GM06990 (cell line): Measurements from ENCODE around the gene COL5A3.

Source experiments
- DNase-seq: peaks from one replicate; pipeline ENCODE4 v3.0.0-alpha.2; 2011; ENCODE audit not compliant: insufficient read length; ENCODE audit errors: extremely low read depth
- H3K27me3 ChIP-seq: replicated peaks from 2 replicates; pipeline ENCODE4 v1.6.0; 2011; ENCODE audit warnings: low read length; ENCODE audit not compliant: control insufficient read depth, insufficient read depth
- H3K36me3 ChIP-seq: 2 replicates; pipeline ENCODE4 v1.5.1; 2011; ENCODE audit warnings: low read length; ENCODE audit not compliant: control insufficient read depth, insufficient read depth
- H3K4me3 ChIP-seq: replicated peaks from 2 replicates; pipeline ENCODE4 v1.5.1; 2011; ENCODE audit warnings: low read depth, mild to moderate bottlenecking, control low read depth, low read length
- TF ChIP-seq, protein P1 (sequence below): IDR thresholded peaks from 2 replicates; pipeline ENCODE4 v1.5.1; 2011; ENCODE audit warnings: low read length, control low read depth, mild to moderate bottlenecking, inconsistent platforms; ENCODE audit not compliant: insufficient read depth, poor library complexity, severe bottlenecking

COL5A3 gene

DNA sequence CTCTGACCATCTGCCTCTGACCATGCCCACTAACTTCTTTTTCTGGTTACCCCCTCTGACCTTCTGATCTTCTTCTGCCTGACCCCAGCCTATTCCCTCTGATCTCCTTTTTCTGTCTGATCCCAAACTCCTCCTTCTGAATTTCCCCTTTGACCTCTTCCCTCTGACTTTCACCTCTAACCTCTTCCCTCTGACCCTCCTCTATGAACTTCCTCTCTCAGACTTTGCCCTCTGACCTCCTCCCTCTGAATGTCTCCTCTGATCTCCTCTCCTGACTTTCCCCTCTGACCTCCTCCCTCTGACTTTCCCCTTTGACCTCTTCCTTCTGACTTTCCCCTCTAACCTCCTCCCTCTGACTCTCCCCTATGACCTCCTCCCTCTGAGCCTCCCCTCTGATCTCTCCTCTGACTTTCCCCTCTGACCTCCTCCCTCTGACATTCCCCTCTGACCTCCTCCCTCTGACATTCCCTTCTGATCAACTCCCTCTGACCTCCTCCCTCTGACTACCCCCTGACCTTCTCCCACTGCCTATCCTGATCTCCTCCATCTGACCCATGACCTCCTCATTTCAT lies 3.5 kb downstream of the COL5A3 start:
- H3K27me3 ChIP-seq = peaks cover 3% of the 10 kb centered on the region
- no peak overlapping the region for H3K4me3 ChIP-seq
- DNase-seq = no peak
- no peaks in the 10 kb centered on the region for H3K36me3 ChIP-seq
- TF ChIP-seq, protein P1, sequence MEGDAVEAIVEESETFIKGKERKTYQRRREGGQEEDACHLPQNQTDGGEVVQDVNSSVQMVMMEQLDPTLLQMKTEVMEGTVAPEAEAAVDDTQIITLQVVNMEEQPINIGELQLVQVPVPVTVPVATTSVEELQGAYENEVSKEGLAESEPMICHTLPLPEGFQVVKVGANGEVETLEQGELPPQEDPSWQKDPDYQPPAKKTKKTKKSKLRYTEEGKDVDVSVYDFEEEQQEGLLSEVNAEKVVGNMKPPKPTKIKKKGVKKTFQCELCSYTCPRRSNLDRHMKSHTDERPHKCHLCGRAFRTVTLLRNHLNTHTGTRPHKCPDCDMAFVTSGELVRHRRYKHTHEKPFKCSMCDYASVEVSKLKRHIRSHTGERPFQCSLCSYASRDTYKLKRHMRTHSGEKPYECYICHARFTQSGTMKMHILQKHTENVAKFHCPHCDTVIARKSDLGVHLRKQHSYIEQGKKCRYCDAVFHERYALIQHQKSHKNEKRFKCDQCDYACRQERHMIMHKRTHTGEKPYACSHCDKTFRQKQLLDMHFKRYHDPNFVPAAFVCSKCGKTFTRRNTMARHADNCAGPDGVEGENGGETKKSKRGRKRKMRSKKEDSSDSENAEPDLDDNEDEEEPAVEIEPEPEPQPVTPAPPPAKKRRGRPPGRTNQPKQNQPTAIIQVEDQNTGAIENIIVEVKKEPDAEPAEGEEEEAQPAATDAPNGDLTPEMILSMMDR = no peak

DNA sequence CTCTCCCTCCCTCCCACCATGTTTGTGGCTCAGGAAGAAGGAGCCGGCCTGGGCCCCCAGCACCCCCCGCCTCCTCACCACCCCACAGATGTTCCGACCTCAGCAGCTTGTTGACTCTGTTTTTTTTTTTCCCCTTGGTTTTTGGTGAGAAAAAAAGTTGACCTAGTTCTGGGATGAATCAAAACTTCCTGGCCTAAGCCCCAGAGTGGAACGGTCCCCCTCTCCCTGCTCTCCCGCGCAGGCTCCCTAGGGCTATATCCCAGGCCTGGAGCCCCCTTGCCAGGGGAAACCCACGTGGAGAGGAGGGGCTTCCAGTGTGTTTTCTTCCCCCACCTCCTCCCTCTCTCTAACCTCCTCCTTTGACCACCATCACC lies 4.0 kb downstream of the COL5A3 start:
- Histone ChIP-seq H3K27me3 (peaks cover 3% of the 10 kb centered on the region), H3K36me3 (no peaks in the 10 kb centered on the region), H3K4me3 (no peak overlapping the region)
- TF ChIP-seq, protein P1 = no peak
- no peak for DNase-seq

DNA sequence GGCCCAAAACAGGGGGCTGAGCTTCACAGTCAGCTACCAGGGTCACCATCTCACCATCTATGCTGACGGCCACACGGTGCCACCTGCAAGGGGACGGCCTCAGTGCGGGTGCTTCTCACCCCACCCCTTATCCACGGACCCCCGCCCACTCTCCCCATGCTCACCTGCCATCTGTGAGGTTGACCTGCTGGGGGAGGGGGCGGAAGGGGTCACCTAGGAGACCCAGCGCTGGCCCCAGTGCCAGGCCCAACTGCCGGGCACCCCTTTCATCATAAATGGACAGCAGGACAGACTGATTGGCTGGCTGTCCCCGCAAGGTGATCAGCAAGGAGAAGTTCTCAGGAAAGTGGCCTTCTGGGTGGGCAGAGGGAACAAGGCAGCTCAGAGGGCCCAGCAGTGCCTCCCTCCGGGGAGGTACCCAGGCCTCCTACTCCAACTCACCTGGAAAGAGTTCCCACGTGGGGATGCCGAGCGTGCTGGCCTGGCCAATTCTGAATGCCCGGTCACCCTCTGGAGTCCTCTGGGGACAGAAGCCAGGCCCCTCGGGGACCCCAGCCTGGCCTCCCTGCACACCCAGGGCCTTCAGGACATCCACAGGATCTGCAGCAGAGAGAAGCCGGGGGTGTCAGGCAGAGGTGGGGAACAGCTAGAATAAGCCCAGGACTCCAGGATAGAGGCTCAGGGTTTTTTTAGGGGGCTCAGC lies 4.5 kb downstream of the COL5A3 start:
- Histone ChIP-seq H3K4me3 (no peak overlapping the region), H3K27me3 (peaks cover 3% of the 10 kb centered on the region), H3K36me3 (no peaks in the 10 kb centered on the region)
- no peak for DNase-seq
- TF ChIP-seq, protein P1 = no peak

DNA sequence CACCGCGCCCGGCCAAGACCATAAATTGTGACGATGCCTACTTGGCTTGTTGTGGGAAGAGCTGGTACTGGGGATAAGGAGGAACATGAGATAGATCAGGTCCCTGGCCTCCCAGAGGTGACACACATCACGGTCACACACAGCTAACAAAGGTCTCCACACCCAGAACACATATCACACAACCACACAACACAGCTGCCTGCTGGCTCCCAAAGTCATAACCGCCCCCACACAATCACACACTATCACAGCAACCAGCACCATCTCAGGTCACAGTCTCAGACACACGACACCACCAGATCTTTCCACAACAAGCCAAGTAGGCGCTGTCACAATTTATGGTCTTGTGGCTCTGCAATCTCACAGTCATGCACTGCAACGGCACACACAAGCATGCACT lies 5.7 kb downstream of the COL5A3 start:
- TF ChIP-seq, protein P1 = no peak
- peaks cover 1% of the 10 kb centered on the region for H3K27me3 ChIP-seq
- DNase-seq = no peak
- no peak overlapping the region for H3K4me3 ChIP-seq
- H3K36me3 ChIP-seq = no peaks in the 10 kb centered on the region

DNA sequence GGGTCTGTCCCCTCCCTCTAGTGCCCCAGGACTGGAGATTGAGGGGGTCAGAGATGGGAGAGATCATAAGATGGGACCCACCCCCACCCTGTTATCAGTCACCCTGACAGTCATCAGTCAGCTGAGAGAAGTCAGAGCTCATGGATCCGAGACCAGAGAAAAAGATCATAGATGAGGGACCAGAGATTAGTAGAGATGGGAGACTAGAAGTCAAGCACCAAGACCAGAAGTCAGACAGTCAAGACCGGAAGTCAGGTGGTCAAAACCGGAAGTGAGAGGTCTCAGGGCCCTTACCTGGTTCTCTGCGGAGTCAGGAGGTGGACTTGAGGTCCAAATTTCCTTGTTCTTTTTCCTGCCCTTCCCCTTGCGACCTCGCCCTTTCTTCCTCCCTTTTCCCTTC lies 7.0 kb downstream of the COL5A3 start:
- DNase-seq = no peak
- TF ChIP-seq, protein P1 = no peak
- H3K27me3 ChIP-seq = no peaks in the 10 kb centered on the region
- no peak overlapping the region for H3K4me3 ChIP-seq
- H3K36me3 ChIP-seq = no peaks in the 10 kb centered on the region

DNA sequence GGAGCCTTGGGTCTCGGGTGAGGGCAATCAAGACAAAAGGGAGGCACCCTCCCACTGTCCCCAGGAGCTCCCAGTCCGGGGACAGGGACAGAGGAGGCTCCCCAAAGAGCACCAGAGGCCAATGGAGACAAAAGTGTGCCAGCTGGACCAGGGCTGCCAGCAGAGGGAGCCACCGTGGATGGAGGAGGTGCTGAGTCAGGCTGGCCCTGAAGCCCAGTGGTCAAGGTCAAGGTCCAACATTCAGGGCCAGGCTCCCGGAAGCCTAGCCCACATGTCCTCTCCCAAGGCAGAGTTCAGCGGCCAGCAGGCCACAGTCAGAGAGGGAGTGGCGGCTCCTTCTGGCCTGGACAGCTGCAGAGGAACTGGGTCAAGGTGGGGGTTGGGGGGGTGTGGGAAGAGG lies 8.4 kb downstream of the COL5A3 start:
- Histone ChIP-seq H3K27me3 (no peaks in the 10 kb centered on the region), H3K4me3 (no peak overlapping the region), H3K36me3 (no peaks in the 10 kb centered on the region)
- TF ChIP-seq, protein P1 = peak; percentile 50
- DNase-seq = no peak
